Measurements from ENCODE around the gene CYP46A1.

Gene CYP46A1

DNA sequence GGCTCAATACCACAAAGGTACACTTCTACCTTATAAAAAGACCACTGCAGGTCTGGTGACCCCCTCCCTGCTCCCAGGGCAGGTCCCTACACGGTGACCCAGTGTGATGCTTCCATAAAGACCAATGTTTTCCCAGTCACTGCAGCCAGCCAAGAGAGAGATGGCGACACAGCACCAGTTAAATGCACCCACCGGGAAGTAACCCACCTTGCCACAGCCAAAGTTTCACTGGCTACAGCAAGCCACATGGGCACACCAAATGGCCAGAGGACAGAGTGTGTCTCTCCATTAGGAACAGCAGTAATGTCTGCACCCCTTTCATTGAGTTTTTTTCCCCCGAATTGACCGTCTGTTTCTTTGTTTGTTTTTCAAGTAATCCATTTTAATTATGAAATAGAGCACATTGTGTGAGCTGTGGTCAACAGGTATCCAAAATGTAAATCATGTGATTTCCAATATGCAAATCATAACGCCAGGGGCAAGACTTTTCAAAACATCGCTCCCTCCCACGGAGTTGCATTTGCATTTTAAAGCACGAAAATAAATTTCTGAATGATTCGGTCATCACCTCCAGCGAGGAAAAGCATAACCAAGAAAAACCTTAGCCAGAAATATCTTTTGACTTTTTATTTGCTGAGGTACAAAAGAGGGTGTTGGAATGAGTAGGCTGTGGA lies 60.2 kb downstream of the CYP46A1 start:
- Histone ChIP-seq H3K27ac (ENCODE audit: low read depth, low read length) (peak overlapping the region; percentile 49), H3K36me3 (ENCODE audit: insufficient read depth, low read length) (no peaks in the 10 kb centered on the region), H3K4me1 (ENCODE audit: insufficient read depth, low read length) (peaks cover 19% of the 10 kb centered on the region), H3K9ac (ENCODE audit: low read depth, low read length) (no peak overlapping the region; the same call in 1 of the 2 replicates), H3K4me3 (ENCODE audit: low read length) (peak overlapping the region; percentile 21), H3K9me3 (ENCODE audit: insufficient read depth, low read depth, low read length) (no peaks in the 10 kb centered on the region), H3K27me3 (ENCODE audit: insufficient read depth, low read length) (no peaks in the 10 kb centered on the region)
- 5% methylated on average over 11 of the region's 11 CpGs for WGBS

DNA sequence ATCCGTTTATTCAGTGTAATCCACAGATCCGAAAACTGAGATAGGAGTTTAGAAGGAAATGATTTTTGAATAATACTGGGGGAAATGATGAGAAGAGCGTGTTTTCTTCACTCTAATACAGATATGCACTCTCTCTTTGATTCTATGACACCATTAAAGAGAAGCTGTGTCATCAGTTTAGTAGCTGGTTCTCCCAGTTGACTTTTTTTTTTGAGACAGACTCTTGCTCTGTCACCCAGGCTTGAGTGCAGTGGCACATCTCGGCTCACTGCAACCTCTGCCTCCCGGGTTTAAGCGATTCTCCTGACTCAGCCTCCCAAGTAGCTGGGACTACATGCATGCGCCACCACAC lies 60.8 kb downstream of the CYP46A1 start:
- H3K27me3 ChIP-seq (ENCODE audit: insufficient read depth, low read length), result no peaks in the 10 kb centered on the region
- peak overlapping the region; percentile 21; the same call in 1 of the 2 replicates for H3K4me3 ChIP-seq (ENCODE audit: low read length)
- peak overlapping the region; percentile 49 for H3K27ac ChIP-seq (ENCODE audit: low read depth, low read length)
- H3K4me1 ChIP-seq (ENCODE audit: insufficient read depth, low read length), result peaks cover 19% of the 10 kb centered on the region
- H3K36me3 ChIP-seq (ENCODE audit: insufficient read depth, low read length), result no peaks in the 10 kb centered on the region
- no peak overlapping the region; the same call in 1 of the 2 replicates for H3K9ac ChIP-seq (ENCODE audit: low read depth, low read length)
- WGBS, result 62% methylated on average over 7 of the region's 7 CpGs
- H3K9me3 ChIP-seq (ENCODE audit: insufficient read depth, low read depth, low read length), result no peaks in the 10 kb centered on the region

DNA sequence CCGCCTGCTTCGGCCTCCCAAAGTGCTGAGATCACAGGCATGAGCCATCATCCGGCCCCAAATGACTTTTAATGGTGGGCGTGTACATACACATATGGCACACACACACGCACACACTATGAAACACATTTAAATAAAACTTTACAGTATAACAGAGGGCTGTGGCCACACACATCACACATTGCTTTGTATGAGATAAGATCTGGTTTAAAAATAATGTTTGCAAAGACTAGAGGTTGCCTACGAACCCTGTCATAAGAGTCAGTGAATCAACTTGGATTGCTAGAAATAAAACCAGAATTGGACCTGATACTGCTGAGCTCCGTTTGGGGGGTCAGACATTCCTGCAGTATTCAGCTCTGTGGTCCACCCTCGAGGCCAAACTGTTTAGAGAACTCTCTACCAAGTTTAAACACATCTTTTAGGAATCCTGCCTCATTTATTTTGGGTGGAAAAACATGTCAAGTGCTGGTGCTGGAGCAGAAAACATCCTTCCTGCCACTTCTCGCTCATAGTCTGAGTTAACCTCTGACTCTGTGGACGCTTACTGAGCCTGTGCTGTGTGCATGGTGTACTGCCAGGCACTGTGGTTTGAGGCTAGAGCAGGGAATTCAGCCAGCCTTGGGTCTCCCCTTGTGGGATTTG lies 61.3 kb downstream of the CYP46A1 start:
- no peak overlapping the region for H3K9ac ChIP-seq (ENCODE audit: low read depth, low read length)
- H3K27ac ChIP-seq (ENCODE audit: low read depth, low read length), result no peak overlapping the region
- WGBS, result 90% methylated on average over 10 of the region's 10 CpGs
- H3K4me3 ChIP-seq (ENCODE audit: low read length), result no peak overlapping the region
- no peaks in the 10 kb centered on the region for H3K27me3 ChIP-seq (ENCODE audit: insufficient read depth, low read length)
- H3K36me3 ChIP-seq (ENCODE audit: insufficient read depth, low read length), result no peaks in the 10 kb centered on the region
- H3K9me3 ChIP-seq (ENCODE audit: insufficient read depth, low read depth, low read length), result no peaks in the 10 kb centered on the region
- peaks cover 19% of the 10 kb centered on the region for H3K4me1 ChIP-seq (ENCODE audit: insufficient read depth, low read length)

DNA sequence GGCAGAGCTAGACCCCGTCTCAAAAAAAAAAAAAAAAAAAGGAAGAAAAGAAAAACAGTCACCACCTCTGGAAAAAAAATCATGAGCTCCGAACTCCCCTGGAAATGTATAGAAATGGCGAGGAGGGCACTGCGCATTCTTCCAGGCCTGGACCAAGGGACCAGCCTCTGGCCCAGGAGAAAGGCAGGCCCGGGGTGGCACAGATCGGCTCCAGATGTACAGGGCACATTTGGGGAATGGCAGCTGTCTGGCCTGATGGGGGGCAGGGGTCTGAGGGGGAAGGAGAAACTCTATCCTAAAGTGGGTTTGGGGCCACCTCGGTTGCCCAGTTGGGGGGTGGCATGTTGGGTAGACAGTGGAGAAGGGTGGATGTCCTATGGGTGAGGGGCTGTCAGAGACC lies 63.1 kb downstream of the CYP46A1 start:
- Histone ChIP-seq H3K36me3 (ENCODE audit: insufficient read depth, low read length) (no peaks in the 10 kb centered on the region), H3K27ac (ENCODE audit: low read depth, low read length) (no peak overlapping the region), H3K9me3 (ENCODE audit: insufficient read depth, low read depth, low read length) (no peaks in the 10 kb centered on the region), H3K4me1 (ENCODE audit: insufficient read depth, low read length) (peaks cover 20% of the 10 kb centered on the region), H3K27me3 (ENCODE audit: insufficient read depth, low read length) (no peaks in the 10 kb centered on the region), H3K4me3 (ENCODE audit: low read length) (no peak overlapping the region), H3K9ac (ENCODE audit: low read depth, low read length) (no peak overlapping the region)
- WGBS, result 95% methylated on average over 6 of the region's 7 CpGs

- H3K4me3 ChIP-seq (ENCODE audit: low read length), result no peak overlapping the region
- 89% methylated on average over 22 of the region's 22 CpGs for WGBS
- H3K27me3 ChIP-seq (ENCODE audit: insufficient read depth, low read length), result no peaks in the 10 kb centered on the region
- no peak overlapping the region for H3K27ac ChIP-seq (ENCODE audit: low read depth, low read length)
- H3K4me1 ChIP-seq (ENCODE audit: insufficient read depth, low read length), result peaks cover 26% of the 10 kb centered on the region
- H3K9me3 ChIP-seq (ENCODE audit: insufficient read depth, low read depth, low read length), result no peaks in the 10 kb centered on the region
- no peak overlapping the region for H3K9ac ChIP-seq (ENCODE audit: low read depth, low read length)
- H3K36me3 ChIP-seq (ENCODE audit: insufficient read depth, low read length), result no peaks in the 10 kb centered on the region
Observed at GRCh38 chr14:99747582-99748330, 63.7 kb downstream of the CYP46A1 start.

DNA sequence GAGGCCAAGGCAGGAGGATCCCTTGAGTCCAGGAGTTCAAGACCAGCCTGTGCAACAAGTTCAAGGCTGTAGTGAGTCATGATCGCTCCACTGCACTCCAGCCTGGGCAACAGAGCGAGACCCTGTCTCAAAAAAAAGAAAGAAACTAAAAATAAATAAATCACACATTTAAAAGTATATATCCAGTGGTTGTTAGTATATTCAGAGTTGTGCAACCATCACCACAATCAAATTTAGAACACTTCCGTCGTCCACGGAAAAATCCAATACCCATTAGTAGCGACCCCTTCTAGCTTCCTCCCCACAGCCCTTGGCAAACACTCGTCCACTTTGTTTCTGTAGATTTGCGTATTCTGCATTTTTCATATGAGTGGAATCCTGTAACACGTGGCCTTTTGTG lies 64.4 kb downstream of the CYP46A1 start:
- 87% methylated on average over 8 of the region's 9 CpGs for WGBS
- H3K9ac ChIP-seq (ENCODE audit: low read depth, low read length), result no peak overlapping the region
- no peaks in the 10 kb centered on the region for H3K9me3 ChIP-seq (ENCODE audit: insufficient read depth, low read depth, low read length)
- H3K36me3 ChIP-seq (ENCODE audit: insufficient read depth, low read length), result no peaks in the 10 kb centered on the region
- no peak overlapping the region for H3K27ac ChIP-seq (ENCODE audit: low read depth, low read length)
- peaks cover 29% of the 10 kb centered on the region for H3K4me1 ChIP-seq (ENCODE audit: insufficient read depth, low read length)
- no peak overlapping the region for H3K4me3 ChIP-seq (ENCODE audit: low read length)
- H3K27me3 ChIP-seq (ENCODE audit: insufficient read depth, low read length), result no peaks in the 10 kb centered on the region

DNA sequence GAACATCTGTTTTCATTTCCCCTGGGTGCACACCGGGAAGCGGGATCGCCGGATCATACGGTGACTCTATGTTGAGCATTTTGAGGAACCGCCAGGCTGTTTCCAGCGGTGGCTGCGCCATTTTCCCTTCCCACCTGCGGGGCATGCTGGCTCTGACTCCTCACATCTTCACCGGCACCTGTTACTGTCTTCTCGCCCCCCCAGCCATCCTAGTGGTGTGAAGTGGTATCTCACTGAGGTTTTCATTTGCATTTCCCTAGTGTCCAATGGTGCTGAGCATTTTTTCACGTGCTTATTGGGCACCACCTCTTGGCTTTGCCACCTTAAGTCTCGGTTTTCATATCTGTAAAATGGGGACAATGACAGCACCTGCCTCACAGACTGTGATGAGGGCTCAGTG lies 65.0 kb downstream of the CYP46A1 start:
- Histone ChIP-seq H3K9ac (ENCODE audit: low read depth, low read length) (no peak overlapping the region), H3K27ac (ENCODE audit: low read depth, low read length) (no peak overlapping the region), H3K4me3 (ENCODE audit: low read length) (no peak overlapping the region), H3K36me3 (ENCODE audit: insufficient read depth, low read length) (no peaks in the 10 kb centered on the region), H3K27me3 (ENCODE audit: insufficient read depth, low read length) (no peaks in the 10 kb centered on the region), H3K4me1 (ENCODE audit: insufficient read depth, low read length) (peaks cover 26% of the 10 kb centered on the region), H3K9me3 (ENCODE audit: insufficient read depth, low read depth, low read length) (no peaks in the 10 kb centered on the region)
- 89% methylated on average over 13 of the region's 13 CpGs for WGBS

- 87% methylated on average over 23 of the region's 23 CpGs for WGBS
- Histone ChIP-seq H3K4me1 (ENCODE audit: insufficient read depth, low read length) (peaks cover 17% of the 10 kb centered on the region; the same call in 1 of the 2 replicates), H3K9ac (ENCODE audit: low read depth, low read length) (no peak overlapping the region), H3K4me3 (ENCODE audit: low read length) (no peak overlapping the region), H3K36me3 (ENCODE audit: insufficient read depth, low read length) (no peaks in the 10 kb centered on the region), H3K27me3 (ENCODE audit: insufficient read depth, low read length) (no peaks in the 10 kb centered on the region), H3K9me3 (ENCODE audit: insufficient read depth, low read depth, low read length) (no peaks in the 10 kb centered on the region), H3K27ac (ENCODE audit: low read depth, low read length) (no peak overlapping the region)
Observed at GRCh38 chr14:99749763-99750715, 65.9 kb downstream of the CYP46A1 start.

DNA sequence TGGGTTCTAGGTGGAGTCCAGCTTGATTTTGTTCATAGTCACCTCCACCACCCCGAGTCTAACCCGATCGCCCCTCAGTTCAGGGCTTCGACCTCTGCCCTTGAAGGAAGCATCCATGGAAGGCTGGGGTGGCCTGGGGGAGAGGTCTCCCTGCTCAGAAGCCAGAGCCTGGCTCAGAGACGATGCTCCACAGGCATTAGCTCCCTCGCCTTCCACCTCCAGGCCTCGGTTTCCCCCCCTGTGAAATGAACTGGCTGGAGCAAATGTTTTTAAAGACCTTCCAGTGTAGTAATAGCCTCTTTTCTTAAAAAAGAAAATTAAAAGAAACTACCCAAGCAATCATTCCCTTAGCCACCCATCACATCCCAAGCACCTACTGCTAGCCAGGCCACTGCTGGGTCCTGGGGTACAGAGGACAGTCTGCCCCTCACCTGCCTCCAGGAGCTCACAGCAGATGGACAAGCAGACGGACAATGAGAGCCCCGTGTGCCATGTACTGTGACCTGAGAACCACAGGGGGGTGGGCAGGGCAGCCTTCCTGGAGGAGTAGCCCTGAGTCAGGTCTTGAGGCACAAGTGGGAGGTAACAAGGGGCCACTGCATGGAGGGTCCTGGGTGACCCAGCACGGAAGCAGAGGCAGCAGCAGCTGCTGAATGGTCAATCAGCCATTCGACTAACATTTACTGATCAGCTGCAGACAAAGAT lies 66.8 kb downstream of the CYP46A1 start:
- H3K4me3 ChIP-seq (ENCODE audit: low read length), result no peak overlapping the region
- 92% methylated on average over 11 of the region's 11 CpGs for WGBS
- no peaks in the 10 kb centered on the region for H3K9me3 ChIP-seq (ENCODE audit: insufficient read depth, low read depth, low read length)
- H3K27ac ChIP-seq (ENCODE audit: low read depth, low read length), result no peak overlapping the region
- no peaks in the 10 kb centered on the region for H3K36me3 ChIP-seq (ENCODE audit: insufficient read depth, low read length)
- peaks cover 14% of the 10 kb centered on the region; the same call in 1 of the 2 replicates for H3K4me1 ChIP-seq (ENCODE audit: insufficient read depth, low read length)
- no peak overlapping the region for H3K9ac ChIP-seq (ENCODE audit: low read depth, low read length)
- no peaks in the 10 kb centered on the region for H3K27me3 ChIP-seq (ENCODE audit: insufficient read depth, low read length)
